GM12874 (cell line): ENCODE data around the gene AGPAT2.
A peak's percentile ranks its signal among the peaks of the same experiment; 100 is the strongest.

ENCODE experiments used
- CTCF ChIP-seq: IDR thresholded peaks from 2 replicates; pipeline ENCODE4 v1.5.1; 2011; ENCODE audit warnings: low read depth, mild to moderate bottlenecking, control low read depth, low read length, moderate library complexity; ENCODE audit not compliant: insufficient read depth

The AGPAT2 gene

DNA sequence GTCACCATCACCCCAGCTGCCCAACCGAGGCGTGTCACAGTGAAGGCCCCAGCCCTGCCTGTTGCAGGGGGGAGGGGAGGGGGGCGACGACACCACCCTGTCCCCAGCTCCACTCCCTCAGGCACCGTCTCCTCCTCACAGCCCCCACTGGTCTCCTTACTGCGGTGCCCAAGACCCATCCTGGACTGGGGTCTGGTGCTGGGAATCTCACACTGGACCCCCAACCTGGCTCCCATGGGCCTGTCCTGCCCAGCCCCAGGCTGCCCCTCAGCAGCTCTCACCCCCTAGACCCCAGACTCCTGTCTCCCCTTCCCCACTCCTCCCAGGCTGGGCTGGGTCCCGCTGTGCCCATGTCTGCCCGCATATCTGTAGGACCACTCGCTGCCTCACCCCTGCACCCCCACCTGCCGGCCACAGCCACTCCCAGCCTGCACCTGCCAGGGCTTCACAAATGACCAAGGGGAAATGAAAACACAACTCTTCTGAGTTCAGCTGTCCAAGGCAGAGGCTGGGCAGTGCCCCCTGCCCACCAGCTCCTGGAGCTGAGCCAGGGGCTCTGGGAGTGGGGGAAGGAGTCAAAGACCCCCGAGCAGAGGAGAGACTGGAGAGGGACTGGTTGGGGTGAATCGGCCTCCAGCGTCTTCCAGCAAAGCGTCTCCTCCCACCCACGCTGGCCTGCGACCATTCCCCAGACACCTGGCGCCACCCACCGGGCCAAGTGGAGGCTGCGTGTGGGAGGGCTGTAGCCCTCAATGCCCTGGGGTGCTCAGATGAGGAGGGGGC lies 57.2 kb downstream of the AGPAT2 start:
- TF ChIP-seq CTCF: peak; percentile 64; the same call in 1 of the 2 replicates

DNA sequence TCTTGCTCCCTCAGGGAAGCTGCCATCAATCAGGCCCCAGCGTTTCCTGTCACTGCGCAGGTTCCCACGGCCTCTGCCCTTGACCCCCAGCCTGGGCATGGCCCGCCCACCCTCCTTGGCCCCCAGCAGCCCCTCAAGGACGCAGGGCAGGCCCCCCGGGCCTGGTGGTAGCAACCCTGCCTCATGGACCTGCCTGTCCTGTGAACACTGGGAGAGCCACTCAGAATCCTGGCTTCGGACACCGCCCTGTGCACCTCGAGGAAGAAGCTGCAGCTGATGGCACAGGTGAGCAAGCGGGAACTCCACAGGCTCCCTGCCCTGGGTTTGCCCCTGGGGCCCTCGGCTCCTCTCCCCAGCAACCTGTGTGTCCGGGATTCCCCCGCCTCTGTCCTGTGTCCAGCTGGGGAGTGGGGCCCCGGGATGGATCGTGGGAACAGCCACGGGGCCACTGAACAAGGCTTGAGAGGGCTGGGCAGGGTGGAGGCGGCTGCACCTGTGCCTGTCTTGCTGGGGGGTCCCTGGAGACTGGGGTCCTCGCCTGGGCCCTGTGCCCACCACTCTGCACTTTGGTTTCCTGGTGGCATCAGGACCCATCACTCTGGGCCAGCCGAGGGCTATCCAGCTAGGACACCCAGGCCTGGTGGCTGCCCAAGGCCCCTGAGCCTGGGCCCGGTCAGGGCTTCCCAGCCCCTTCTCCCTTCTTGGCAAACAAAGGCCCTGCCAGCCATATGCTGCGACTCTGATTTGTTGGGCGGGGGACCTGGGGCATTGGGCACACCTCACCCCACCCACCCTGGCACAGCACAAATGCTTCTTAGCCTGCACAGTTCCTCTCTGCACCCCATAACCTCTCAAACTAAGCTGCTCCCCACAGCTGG lies 58.0 kb downstream of the AGPAT2 start:
- no peak for TF ChIP-seq CTCF

GRCh38 chr9:136628268-136628667 lies 59.0 kb downstream of the AGPAT2 start:
- no peak for TF ChIP-seq CTCF

DNA sequence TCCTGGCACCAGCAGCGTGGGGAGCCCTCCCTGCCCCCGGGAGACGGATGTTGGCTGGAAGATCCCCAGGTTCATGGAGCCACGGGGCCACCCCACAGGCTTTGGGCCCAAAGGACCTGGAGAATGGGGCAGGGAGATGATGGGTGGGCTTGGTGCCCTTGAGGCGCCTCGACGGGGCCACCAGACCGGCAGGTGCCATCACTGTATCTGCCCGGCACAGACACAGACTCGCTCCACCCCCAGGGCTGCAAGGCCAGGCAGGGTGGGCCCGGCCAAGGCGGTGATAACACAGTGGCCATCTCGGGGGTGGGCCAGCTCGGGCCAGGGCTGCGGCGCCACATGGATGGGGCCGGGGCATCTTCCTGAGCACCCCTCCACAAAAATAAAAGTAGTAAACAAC lies 59.6 kb downstream of the AGPAT2 start:
- no peak for TF ChIP-seq CTCF

- no peak for TF ChIP-seq CTCF
Measured at GRCh38 chr9:136626740-136627642, 60.3 kb downstream of the AGPAT2 start.

- TF ChIP-seq CTCF: no peak
Measured at GRCh38 chr9:136626066-136626725, 61.1 kb downstream of the AGPAT2 start.
